Measurements from ENCODE around the gene RPTOR. TPM values are rescaled to one million over a fixed set of nuclear protein-coding genes. Genes with fewer than 3 reads are reported as not detected.

Gene RPTOR
- polyA plus RNA-seq, 1 donor from 2014 or later = 8.0 TPM

GRCh38 chr17:80938556-80938955 is 393.9 kb downstream of the RPTOR start:
- Histone ChIP-seq H3K79me2 (replicated peaks; ENCODE audit: insufficient read depth, low read length) (no peaks in the 10 kb centered on the region), H3K36me3 (ENCODE audit: insufficient read depth, low read length) (no peaks in the 10 kb centered on the region), H3K4me3 (ENCODE audit: low read length) (no peak overlapping the region), H3K9ac (ENCODE audit: low read length) (no peak overlapping the region), H3K27me3 (ENCODE audit: insufficient read depth, low read depth, low read length) (no peaks in the 10 kb centered on the region), H3K4me2 (ENCODE audit: low read length) (no peak overlapping the region), H3K9me2 (ENCODE audit: insufficient read depth, low read length) (no peaks in the 10 kb centered on the region), H3F3A (ENCODE audit: insufficient read depth, low read length, poor library complexity, severe bottlenecking) (no peaks in the 10 kb centered on the region), H2AFZ (ENCODE audit: low read depth, low read length) (no peak overlapping the region), H4K20me1 (ENCODE audit: insufficient read depth) (no peaks in the 10 kb centered on the region), H3K27ac (ENCODE audit: low read length) (no peak overlapping the region), H3K9me3 (ENCODE audit: low read length) (no peaks in the 10 kb centered on the region)
- TF ChIP-seq SMC3 (conservative IDR thresholded peaks at IDR 0.05; ENCODE audit: poor library complexity) (no peak), REST (IDR thresholded peaks at IDR 0.05; ENCODE audit: borderline replicate concordance) (no peak), EP300 (conservative IDR thresholded peaks at IDR 0.05; ENCODE audit: poor library complexity, severe bottlenecking) (no peak), TAF1 (IDR thresholded peaks at IDR 0.05; ENCODE audit: low read depth) (no peak), CTCF (IDR thresholded peaks at IDR 0.05; ENCODE audit: poor library complexity, severe bottlenecking) (no peak), RAD21 (conservative IDR thresholded peaks at IDR 0.05) (no peak), EZH2 (IDR thresholded peaks at IDR 0.05; ENCODE audit: borderline replicate concordance, insufficient read depth, low read length, poor library complexity, severe bottlenecking) (no peak), POLR2AphosphoS5 (IDR thresholded peaks at IDR 0.05) (no peak), MXI1 (conservative IDR thresholded peaks at IDR 0.05; ENCODE audit: poor library complexity, severe bottlenecking) (no peak)

- no peak overlapping the region for H3K4me2 ChIP-seq (ENCODE audit: low read length)
- H3K27ac ChIP-seq (ENCODE audit: low read length) = no peak overlapping the region
- H3K79me2 ChIP-seq (replicated peaks; ENCODE audit: insufficient read depth, low read length) = no peaks in the 10 kb centered on the region
- H3K9ac ChIP-seq (ENCODE audit: low read length) = no peak overlapping the region
- no peak overlapping the region for H3K4me3 ChIP-seq (ENCODE audit: low read length)
- no peaks in the 10 kb centered on the region for H3K27me3 ChIP-seq (ENCODE audit: insufficient read depth, low read depth, low read length)
- H3K9me3 ChIP-seq (ENCODE audit: low read length) = no peaks in the 10 kb centered on the region
- no peaks in the 10 kb centered on the region for H4K20me1 ChIP-seq (ENCODE audit: insufficient read depth)
- no peaks in the 10 kb centered on the region for H3K9me2 ChIP-seq (ENCODE audit: insufficient read depth, low read length)
- H3F3A ChIP-seq (ENCODE audit: insufficient read depth, low read length, poor library complexity, severe bottlenecking) = no peaks in the 10 kb centered on the region
- H2AFZ ChIP-seq (ENCODE audit: low read depth, low read length) = no peak overlapping the region
- TF ChIP-seq REST (IDR thresholded peaks at IDR 0.05; ENCODE audit: borderline replicate concordance) (no peak), MXI1 (conservative IDR thresholded peaks at IDR 0.05; ENCODE audit: poor library complexity, severe bottlenecking) (no peak), EZH2 (IDR thresholded peaks at IDR 0.05; ENCODE audit: borderline replicate concordance, insufficient read depth, low read length, poor library complexity, severe bottlenecking) (no peak), RAD21 (conservative IDR thresholded peaks at IDR 0.05) (no peak), POLR2AphosphoS5 (IDR thresholded peaks at IDR 0.05) (no peak), EP300 (conservative IDR thresholded peaks at IDR 0.05; ENCODE audit: poor library complexity, severe bottlenecking) (no peak), SMC3 (conservative IDR thresholded peaks at IDR 0.05; ENCODE audit: poor library complexity) (no peak), CTCF (IDR thresholded peaks at IDR 0.05; ENCODE audit: poor library complexity, severe bottlenecking) (no peak), TAF1 (IDR thresholded peaks at IDR 0.05; ENCODE audit: low read depth) (no peak)
- H3K36me3 ChIP-seq (ENCODE audit: insufficient read depth, low read length) = no peaks in the 10 kb centered on the region
These were observed 394.8 kb downstream of the RPTOR start for GRCh38 chr17:80939151-80940145.
